HT1080 (cell line): ENCODE measurements around the gene RFC5. TPM values are rescaled to one million over a fixed set of nuclear protein-coding genes. Genes with fewer than 3 reads are reported as not detected.

ENCODE experiments used
- DNase-seq: peaks from one replicate; pipeline ENCODE4 v3.0.0-alpha.2; 2015; ENCODE audit warnings: low read depth
- total RNA-seq: library from RNA; depleted of rRNA; stranded (reverse); fragments of >200 nt; shearing (Covaris generic); gene quantifications from 2 replicates; pipeline ENCODE4 v1.2.3, GENCODE V29; 2014

Gene RFC5
- total RNA-seq, 1 experiment from 2014 or later = 65.7 TPM

DNA sequence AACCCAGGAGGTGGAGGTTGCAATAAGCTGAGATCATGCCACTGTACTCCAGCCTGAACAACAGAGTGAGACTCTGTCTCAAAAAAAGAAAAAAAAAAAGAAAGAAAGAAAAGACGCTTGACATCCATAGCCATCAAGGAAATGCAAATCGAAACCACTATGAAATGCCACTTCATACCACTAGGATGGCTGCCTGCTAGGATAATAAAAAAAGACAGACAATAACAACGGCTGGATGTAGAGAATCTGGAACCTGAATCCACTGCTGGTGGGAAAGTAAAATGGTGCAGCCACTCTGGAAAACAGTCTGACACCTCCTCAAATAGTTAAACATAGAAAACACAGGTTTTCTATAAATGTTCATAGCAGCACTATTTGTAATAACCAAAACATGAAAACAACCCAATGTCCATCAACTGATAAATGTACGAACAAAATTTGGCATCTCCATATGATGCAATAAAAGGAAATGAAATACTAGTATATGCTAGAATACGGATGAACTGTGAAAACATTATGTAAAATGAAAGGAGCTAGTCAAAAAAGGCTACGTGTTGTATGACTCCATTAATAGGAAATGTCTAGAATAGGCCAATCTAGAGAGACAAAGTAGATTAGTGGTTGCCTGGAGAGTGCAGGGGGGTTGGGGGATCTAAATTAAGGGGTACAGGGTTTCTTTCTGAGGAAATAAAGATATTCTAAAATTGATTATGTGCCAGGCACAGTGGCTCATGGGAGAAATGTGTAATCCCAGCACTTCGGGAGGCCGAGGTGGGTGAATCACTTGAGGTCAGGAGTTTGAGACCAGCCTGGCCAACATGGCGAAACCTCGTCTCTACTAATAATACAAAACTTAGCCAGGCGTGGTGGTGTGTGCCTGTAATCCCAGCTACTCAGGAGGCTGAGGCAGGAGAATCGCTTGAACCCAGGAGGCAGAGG, 34.7 kb downstream of the RFC5 start:
- no peak for DNase-seq

DNA sequence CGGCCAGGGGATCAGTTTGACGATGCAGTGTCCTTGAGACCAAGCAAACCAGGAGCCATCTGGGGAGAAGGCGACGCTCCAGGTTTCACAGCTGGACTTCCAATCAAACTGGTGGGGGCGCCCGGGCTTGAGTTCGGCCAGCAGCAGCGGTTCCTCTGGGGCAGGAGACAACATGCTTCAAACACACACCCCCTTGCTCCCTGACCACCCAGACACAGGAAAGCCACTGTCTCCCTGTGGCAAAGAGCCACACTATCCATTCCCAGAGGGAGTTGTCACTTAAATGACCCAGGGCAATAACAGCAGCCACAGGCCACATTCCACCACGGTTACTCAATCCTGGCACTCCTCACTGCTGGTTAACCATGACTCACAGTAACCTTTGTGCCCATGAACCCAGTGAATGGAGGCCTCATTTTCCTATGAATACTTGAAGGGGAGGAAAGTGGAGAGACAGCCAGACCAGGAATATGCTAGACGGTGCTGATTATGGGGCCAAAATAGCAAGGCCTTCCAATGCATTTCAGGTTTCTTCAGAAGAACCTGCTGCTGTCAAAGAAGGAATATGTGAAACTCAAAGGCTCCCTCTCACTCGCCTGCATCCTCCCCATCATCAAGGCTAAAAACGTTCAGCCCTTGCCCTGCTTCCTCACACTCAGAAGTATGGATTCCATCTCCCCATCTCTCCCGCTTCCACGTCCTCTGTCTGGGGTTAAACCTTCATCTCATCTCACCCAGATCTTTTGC, 36.0 kb downstream of the RFC5 start:
- DNase-seq = peak; percentile 97

DNA sequence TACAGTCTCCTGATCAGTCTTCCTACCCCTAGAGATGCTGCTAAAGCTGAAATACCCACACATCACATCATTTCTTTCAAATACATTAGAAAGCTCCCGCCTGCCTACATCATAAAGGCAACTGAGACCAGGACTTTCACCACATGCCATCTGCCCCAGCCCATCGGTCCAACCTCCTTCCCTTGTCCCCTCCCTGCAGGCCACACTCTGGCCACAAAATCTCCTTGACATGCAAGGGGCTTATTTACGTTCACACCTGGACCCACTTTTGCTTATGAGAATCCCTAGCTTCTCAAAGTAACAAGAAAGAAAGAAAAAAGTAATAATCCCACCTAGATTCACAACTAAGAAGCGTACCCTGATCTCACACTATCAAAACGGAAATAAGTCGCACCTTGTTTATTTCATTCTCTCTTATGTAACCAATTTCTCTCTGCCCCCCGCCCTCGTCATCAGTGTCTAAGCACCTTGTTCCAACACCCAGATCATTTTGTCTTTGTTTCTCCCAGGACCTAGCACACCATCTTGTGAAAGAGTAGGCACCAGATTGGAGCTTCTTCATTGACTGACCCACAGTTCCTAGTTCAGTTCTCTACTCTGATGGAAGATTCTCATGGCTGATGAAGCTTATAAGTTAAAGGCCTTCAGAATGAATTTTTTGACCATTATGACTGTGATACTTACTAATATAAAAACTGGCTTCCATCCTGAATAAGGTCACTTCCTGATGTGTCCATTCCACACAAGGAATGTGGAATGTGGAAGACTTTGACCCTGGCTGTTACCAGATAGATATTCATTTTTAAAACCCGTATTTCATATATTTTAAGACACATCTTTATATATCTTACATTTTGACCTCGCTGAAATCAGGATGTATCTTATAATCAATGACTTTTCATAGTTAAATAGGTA, 36.8 kb downstream of the RFC5 start:
- no peak for DNase-seq

DNA sequence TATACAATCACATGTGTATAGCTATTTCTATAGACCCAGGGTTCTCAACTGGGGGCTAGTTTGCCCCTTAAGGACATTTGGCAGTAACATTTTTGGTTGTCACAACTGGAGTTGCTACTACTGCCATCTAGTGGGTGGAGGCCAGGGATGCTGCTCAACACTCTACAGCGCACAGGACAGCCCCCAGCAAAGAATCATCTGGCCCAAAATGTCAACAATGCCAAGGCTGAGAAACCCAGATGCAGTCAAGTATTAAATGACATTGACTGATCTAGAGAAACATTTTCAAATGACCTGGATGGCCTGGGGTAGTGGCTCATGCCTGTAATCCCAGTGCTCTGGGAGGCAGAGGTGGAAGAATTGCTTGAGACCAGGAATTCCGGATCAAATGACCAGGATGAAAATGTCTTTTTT, 38.6 kb downstream of the RFC5 start:
- DNase-seq = peak; percentile 61

DNA sequence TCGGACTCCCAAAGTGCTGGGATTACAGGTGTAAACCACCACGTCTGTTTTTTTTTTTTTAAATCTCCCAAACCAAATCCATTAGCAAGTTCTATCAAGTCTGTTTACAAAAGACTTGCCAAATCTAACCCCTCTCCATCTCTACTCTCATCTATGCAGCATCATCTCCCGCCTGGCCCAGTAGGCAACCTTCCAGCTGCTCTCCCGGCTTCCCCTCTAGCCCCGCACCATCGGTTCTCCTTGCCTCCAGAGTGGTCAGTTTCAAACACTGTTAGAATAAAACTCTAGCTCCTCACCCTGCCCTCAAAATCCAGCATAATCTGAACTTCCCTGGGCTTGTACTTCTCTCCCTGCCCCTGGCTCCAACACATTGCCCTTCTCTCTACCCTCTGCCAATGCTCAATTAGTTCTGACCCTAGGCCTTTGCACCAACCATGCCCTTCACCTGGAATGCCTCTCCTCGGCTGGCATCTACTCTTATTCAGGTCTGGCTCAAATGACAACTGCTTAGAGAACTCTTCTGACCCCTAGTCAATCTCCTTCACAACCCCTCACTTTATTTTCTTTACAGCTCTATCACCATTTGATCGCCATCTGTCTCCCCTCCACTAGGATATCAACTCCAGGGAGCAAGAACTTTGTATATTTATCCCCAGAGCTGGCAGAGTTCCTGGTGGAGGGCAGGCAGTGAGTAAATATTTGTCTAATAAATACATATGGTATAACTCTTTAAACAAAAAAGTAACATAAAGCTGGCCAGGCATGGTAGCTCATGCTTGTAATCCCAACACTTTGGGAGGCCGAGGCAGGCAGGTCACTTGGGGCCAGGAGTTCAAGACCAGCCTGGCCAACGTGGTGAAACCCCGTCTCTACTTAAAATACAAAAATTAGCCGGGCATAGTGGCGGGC, 39.6 kb downstream of the RFC5 start:
- DNase-seq = no peak

DNA sequence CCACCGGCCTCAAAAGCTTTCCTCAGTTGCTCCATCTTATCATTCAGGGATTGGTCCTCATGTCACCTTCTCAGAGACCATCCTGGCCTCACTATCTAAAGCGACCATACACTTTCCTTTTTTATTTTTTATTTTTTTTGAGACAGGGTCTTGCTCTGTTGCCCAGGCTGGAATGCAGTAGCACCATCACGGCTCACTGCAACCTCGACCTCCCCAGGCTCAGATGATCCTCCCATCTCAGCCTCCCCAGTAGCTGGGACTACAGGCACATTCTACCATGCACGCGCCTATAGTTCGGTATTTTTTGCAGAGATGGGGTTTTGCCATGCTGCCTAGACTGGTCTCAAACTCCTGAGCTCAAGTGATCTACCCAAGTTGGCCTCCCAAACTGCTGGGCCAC, 41.7 kb downstream of the RFC5 start:
- no peak for DNase-seq

DNA sequence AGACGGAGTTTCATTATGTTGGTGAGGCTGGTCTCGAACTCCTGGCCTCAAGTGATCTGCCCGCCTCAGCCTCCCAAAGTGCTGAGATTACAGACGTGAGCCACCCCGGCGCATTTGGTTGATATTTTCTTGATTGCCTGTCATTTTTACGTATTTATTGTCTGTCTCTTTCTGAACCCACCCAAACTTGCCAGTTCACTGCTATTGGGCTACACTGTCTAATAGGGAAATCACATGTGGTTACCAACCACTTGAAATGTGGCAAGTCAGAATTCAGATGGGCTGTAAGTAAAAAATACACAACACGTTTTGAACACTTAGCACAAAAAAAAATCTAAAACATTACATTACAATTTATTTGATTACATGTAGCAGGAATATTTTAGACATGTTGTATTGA, 42.4 kb downstream of the RFC5 start:
- no peak for DNase-seq

DNA sequence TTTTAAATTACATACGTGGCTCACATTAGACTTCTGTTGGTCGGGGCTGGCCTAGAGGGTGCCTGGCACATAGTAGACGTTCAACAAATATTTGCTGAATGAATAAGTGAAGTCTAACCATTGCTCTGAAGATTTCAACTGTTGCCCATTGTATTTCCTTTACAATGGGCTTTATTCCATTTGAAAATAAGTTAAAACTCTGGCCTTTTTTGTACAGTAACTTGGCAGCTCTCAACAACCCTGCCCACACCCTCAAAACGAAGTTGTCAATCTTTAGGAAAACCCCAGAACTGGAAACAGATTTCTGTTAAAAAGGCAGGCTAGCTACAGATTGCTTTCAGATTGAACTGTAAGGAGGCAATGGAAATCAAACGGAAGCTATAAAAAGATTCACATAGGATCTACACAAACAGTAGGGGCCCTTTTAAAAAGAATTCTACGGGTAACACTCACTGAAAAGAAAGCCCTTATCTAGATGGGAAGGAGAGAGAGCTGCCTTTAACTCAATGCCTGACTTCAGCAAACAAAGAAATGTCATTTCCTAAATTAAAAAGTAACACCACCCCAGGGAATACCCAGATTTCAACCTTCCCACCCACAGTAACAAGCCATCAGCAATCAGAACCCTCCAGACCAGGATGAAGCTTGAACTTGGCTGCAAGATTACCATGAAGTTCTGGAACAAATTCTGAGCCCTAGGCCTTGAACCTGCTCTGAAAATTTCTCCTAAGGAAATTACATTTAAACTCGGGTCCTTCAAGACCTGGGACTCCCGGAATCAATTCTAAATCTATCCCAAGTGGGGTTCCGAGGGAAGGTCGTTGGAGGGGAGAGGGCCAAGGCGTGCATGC, 43.1 kb downstream of the RFC5 start:
- no peak for DNase-seq

DNA sequence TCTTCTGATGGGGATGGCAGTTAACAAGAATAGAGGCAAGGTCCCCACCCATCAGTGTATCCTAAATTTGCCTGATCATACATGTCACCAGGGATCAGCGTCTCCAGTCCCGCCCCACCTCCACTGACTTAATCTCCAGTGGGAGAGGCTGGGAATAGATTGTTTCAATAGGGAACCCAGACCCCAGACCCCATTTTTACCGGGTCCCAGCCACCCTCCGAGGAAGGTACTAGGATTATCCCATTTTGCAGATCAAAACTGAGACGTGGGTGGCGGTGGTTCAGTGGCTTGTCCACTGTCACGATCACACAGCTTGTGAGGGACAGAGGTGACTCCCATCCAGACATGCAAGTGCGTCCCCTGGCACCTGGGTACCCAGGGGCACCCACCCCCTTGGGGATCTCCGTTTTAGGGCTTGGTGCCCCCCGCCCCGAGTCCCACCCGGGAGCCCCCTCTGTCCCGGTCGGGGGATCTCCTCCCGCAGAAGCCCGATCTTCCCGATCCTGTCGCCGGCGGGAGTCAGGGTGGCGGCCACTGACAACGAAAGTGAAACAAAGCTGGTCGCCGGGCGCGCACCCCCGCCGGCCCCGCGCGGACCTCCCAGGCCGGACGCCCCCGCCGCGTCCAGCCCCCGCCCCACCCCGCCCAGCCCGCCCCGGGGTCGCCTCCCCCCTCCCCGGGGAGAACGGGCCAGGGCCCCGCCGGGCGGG, 44.0 kb downstream of the RFC5 start:
- DNase-seq = peak; percentile 10

DNA sequence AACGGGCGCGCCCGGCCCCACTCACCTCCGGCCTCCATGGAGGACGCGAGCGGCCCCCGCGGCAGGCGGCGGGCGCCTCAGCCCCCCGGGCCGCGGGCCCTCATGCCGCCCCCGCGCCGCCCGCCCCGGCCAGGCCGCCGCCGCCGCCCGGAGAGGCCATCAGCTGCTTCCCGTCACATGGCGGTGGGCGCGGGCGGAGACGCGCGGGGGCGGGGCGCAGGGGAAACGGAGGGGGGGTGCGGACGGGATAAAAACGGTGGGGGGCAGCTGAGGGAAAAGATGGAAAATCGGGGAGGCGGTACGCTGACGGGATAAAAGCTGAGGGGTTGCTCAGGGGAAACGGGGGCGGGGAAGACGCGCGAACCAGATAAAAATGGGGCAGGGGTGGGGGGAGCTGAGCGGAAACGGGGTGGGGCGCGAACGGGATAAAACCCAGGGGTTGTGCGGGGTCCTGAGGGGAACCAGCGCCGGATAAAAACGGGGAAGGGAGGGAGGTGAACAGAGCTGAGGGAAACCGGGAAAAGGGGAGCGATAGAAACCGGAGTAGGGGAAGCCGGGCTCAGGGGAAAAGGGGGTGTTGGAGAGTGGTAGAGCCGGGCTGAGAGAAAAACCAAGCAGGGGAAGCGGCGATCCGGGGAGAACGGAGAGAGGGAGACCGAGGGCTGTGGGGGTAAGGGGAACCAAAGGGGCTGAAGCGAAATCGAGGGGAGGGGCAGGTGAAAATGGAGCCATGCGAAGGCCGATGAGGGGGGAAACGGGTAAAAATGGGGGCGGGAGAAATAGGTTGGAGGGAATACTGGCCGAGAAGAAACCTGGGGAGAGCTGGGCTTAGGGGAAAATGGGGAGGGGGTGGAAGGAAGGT, 44.7 kb downstream of the RFC5 start, which contains the start of gene WSB2:
Gene WSB2, minus strand, starts transcription at position 169 of the 862 bp plus-strand sequence. Its CDS starts 131 bp downstream, at position 38.
- DNase-seq = no peak

DNA sequence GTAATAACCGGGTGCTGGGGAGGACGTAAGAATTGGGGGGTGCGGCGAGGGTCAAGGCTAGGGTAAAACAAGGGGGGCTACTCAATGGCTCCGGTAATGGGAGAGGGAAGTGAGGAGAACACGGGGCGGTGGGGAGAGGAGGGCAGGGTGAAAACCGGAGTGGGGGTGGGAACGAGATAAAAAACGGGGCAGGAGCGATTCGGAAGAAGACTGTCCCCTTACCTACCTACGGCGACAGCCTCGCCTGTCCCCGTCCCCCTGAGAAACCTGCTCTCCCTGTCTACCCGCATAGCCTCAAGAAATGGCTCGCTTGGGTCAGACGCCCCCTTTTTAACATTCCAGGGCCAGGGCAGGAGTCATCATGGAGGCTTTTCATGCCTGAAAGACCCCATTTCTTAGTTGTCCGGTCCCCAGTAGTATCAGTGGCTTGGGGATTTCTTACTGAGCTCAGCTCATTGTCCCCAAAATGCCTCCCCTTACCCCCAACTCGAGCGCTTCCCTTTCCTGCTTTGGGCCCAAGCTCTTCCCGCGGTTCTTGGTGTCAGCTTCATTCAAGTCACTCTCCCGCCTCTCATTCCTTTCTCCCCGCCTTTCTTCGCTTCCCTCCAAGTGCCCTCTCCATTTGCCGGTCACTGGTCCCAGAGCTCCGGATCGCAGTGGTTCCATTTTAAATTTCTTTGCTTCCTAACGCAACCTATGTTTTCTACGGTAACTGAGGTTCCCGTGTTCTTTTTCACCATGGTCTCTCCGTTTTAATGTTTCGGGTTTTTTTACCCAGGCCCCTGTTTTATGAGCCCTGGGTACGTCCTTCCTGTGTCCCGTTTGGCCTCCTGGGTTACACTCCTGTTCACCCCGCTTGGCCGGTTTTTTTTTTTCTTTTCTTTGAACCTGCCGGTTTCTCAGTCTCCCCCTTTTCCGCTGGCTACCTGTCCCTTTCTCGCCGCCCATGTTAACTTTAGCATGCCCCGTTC, 45.7 kb downstream of the RFC5 start:
- DNase-seq = peak; percentile 38

DNA sequence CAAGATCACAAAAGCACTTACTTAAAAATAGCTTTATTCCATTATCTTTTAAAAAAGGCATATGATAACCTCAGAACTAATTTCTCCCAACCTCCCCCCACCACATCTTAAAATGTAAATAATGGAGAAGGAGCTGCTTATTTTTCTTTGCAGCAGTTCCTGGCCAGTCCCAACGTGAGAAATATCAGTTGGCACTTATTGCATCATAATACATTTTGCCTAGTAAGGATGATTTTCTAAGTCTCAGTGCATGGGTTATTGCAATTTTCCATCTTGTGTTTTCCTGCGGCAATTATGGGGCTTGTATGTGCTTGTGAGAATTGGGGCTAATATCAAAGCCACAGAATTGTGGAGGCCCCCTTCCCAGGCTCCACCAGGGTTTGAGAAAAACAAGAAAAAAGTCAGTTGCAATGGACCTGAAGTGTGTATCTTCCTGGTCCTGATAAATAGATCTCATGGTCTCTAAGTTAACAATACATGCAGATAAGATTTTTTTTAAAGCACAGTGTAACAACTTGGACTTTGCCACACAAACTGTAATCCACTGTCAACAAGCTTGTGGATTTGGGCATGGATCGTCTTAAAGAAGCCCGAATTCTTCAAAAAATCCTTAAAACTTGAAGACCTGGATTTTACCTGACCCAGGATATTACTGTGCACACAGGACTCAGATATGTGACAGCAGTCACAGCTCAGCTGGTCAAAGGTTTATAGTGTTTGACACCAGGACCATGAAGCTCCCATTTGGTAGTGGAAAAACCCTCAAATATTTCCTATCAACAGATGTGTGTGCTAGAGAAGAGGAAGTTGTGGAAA, 47.3 kb downstream of the RFC5 start:
- no peak for DNase-seq

DNA sequence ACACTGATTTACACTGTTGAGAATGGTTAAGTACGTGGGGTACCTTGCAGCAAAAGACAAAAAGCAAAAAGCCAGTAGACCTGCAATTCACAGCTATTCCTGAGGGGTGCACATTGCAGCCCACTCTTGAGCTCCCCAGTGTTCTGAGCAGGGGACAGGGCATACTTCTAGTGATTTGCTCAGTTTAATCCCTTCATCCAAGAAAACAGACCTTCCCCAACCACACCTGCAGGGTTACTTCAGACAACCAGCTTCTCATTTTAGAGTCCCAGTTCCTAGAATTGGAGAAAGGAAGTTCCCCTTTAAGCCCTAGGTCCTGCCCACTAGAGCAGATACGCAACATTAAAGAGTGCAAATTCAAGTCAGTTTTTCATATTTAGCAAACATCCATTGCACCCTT, 48.1 kb downstream of the RFC5 start:
- DNase-seq = no peak

DNA sequence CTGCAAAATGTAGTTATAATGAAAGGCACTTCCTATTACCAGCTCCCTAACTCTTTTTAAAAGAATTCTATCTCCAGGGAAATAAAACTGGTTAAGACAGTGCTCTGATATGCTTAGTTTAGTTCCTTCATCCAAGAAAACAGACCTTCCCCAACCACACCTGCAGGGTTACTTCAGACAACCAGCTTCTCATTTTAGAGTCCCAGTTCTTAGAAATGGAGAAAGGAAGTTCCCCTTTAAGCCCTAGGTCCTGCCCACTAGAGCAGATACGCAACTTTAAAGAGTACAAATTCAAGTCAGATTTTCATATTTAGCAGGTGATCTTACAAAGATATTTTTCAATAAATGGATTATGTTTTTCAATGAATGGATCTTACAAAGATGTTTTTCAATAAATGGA, 48.9 kb downstream of the RFC5 start:
- DNase-seq = no peak

DNA sequence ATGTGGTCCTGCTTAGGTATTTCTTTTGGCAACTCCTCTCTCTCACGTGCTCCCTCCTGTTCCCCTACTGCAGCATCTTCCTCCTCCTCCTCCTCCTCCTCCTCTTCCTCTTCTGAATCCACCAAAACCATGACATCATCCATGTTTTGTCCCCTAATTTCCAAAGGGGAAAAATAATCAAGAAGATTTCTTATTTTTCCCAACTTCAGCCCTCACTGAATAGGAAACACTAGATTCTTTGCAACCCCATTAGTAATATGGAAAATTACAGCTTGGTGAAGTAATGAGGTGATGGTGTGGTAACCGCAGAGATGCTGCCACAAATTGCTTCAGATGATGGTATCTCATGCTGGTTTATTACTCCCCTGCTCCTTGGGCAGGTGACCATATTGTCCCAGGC, 51.9 kb downstream of the RFC5 start:
- no peak for DNase-seq

DNA sequence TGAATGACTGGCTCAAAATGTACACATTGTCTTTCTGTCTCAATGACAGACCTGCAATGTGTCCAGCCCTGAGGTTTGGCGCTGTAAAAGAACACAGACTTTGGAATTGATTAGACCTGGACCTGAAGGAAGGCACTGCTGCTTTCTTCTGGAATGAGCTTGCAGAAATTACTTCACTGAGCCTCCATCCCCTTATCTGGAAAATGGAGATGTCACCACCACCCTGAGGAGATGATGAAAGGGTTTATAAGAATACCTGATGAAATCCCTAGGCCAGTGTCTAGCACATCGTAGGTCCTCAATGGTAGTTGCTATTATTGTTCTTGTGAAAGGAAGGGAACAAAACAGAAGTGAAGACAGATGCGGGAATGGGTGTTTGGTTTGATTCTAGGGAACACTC, 54.1 kb downstream of the RFC5 start:
- DNase-seq = no peak
